Measurements from ENCODE around the gene CCM2.
"Not testable (repeated sequence)": the region's sequence is repeated elsewhere in the genome, so short reads cannot be mapped to it uniquely, and the experiment has no call there.

Gene CCM2

DNA sequence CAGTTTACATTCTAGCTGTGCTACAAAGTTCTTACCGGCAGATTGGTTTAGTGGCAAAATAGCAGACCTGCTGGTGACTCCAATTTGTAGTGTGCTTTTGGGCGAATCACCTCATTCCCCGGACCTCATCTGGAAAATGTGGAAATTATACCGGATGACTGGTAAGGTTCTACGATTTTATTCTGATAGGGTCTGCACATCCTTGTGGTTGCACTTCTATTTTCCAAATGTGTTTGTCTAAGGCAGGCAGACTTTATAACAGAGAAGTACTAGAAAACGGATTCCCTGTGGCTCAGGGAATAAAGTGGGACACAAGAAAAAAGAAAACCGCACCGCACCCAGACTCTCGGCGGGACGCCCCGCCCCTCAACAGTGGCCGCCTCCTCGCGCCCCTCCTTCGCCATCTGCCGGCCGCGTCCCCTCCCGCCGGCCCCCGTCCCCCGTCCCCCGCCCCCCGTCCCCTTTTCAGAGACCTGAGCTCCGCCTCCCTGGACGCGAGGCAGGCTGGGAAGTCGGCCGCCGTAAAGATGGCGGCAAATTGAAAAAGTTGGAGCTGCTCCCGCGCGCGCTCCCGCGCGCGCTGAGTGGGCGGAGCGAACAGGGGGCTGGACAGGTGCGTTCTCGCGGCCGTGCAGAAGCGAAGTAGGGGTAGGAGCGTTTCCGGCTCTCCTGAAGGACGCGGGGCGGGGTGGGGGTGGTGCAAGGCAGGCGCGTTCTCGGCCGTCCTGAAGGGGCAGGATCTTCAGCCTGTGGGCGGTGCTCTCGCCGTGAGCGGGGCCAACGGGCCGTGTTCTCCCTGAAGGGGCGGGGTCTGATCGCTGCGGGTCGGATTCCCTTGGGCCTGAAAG, 532 bp upstream of the CCM2 start:
- DNase-seq (ENCODE audit: low read depth in 2 of 2): peak; percentile 98

DNA sequence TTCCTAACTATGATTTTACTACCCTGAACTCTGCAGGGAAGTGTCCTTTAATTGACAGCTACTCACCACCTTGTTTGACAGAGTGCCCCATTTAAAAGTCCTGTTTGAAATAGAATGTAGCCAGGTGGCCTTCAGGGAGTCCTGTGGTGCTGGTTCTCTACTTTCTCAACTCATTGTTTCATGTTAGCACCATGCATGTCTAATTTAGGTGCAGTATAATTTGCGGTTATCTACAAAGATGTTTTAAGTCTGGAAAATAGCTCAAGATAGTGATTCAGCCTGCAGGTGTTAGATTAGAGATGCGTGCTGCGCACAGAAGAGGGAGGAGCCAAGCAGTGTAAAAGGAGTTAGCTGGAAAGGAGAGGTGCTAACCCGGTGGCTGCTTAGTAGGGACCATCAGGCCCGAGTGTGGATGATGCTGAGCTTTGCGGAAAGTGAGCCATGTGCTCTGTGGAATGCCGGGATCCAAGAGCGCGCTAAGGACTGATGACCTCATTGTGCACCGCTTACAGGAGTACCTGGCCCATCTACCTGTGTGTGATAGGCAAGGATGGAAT, 1.2 kb downstream of the CCM2 start:
- DNase-seq (ENCODE audit: low read depth in 2 of 2): no peak

DNA sequence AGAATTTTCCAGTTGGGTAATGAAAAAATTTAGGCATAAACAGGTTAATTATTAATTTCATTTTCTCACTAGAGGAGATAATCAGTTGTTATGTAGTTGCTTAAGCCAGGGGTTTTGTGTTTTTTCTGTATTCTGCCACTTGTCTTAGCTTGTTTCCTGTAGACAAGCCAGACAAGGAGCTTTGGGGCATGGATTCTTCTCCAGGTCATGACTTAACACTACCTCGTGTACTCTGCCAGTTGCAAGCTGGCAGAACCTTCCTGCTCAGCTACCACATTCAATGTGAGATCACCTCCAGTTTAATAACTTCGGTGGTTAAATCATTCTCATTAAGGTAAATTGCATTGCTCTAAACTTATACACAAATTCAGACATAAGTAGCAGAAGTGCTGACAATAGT, 1.8 kb downstream of the CCM2 start:
- no peak for DNase-seq (ENCODE audit: low read depth in 2 of 2)

DNA sequence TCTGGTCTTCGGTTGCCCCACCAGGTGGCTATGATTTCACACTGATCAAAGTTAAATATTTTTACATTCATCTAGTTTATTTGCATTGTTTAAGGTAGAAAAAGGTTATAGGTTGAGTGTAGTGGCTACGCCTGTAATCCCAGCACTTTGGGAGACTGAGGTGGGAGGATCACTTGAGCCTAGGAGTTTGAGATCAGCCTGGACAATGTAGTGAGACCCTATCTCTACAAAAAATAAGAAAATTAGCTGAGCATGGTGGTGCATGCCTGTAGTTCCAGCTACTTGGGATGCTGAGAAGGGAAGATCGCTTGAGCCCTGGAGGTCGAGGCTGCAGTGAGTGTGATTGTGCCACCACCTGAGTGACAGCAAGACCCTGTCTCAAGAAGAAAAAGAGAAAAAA, 3.8 kb downstream of the CCM2 start:
- DNase-seq (ENCODE audit: low read depth in 2 of 2): no peak

DNA sequence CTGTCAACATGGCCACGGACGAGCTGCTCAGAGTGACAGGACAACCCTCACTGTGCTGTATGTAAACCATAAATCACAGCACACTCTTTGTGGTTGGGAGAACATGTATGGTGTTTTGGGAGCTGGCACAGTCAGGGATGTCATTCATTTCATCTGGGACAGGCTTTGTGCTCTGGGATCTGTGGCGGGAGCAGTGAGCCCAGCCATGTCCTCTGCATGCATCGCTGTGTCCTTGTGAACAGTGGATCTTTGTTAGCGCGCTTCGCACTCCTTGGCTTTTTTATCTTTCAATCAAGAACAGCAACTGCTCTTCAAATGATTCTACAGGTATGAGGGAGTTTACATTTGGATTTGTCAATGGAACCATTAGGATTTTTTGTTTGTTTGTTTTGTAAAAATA, 7.1 kb downstream of the CCM2 start:
- DNase-seq (ENCODE audit: low read depth in 2 of 2): no peak

DNA sequence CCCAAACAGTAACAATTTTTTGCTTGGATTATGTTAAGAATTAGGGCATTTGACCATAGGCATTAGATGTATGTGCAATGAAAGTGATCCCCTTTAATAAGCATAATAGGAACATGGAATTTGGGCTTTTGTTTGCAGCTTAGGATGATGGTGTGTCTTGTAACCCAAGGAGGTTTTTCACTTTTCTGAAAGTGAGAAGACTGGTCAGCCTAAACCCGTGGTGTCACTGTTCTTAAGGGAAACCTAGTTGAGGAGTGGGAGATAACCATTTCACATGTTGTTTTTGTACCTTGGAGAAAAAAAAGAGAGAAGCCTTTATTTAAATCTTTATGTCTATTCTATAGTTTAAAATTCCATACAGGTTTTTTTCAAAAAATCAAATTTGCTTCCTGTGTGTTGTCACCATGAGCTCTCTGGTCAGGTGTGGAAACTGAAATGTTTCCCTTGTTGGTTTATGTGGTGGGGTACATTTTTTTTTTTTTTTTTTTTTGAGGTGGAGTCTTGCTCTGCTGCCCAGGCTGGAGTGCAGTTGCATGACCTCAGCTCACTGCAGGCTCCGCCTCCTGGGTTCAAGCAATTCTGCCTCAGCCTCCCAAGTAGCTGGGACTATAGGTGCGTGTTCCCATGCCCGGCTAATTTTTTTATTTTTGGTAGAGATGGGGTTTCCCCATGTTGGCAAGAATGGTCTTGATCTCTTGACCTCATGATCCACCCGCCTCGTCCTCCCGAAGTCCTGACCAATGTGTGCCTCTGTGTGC, 7.7 kb downstream of the CCM2 start:
- no peak for DNase-seq (ENCODE audit: low read depth in 2 of 2)

DNA sequence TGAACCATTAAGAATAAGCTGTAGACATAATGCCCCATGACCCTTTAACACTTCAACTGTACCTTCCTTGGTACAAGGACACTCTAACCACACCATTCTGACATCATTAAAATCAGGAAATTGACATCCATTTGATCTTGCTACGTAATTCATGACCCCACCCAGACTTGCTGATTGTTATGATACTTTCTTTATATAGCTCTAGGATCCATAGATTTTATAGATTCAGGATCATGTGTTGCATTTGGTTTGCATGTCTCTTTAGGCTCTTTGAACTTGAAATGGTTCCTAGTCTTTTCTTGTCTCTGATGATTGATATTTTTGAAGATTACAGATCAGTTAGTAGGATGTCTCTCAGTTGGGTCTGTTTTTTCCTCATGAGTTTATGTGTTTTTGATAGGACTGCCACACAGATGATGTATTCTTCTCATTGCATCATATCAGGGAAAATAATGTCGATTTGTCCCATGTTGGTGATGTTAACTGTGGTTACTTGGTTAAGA, 13.5 kb downstream of the CCM2 start:
- DNase-seq (ENCODE audit: low read depth in 2 of 2): no peak

DNA sequence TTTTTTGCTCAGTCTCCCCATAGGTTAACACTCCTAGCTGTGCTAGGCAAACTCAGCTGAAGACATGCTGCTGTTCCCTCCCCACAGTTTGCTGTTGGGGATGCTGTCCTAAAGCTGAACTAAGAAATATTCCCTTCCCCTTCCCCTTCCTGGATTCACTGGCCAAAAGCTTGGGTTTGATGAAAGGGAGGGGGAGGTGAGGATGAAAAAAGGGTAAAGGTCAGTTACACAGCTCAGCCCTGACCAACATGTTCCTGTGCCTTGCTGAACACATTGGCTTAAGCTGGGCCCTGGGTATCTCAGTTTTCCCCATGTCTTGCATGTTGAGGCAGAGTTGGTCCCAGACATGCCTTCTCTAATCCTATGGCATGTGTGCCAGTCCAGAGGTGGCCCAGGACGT, 15.3 kb downstream of the CCM2 start:
- DNase-seq (ENCODE audit: low read depth in 2 of 2): no peak

DNA sequence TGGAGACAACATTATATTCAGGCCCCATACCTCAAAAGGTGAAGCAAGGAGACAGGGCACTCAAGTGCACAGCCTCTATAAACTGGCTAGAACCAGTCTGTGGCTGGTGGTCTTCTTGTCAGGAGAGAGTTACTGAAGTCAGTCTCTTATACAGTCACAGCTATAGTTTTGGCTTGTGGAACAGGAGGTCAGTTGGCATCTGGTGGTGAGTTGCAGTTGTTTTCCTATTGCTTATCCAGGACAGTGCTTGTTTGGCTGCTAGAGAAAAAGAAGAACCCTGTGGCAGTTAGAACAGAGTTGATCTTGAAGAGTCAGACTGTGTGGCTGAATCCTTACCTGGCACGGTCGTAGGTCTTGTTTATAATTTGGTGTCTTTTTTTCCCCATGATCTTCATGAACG, 17.3 kb downstream of the CCM2 start:
- DNase-seq (ENCODE audit: low read depth in 2 of 2): no peak

DNA sequence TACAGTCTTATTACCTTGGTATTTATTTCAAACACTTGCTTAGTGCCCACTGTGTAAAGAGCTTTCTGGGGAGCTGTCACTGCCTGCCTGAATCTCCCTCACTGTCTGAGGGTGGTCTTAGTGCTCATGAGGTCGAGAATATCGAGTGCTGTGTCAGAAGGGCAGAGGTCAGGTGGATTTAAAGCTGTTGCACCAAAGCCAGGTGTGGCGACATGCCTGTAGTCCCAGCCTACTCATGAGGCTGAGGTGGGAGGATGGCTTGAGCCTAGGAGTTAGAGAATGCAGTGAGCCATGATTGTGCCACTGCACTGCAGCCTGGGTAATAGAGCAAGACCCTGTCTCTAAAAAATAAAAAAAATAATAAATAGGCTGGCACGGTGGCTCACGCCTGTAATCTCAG, 20.9 kb downstream of the CCM2 start:
- DNase-seq (ENCODE audit: low read depth in 2 of 2): no peak

DNA sequence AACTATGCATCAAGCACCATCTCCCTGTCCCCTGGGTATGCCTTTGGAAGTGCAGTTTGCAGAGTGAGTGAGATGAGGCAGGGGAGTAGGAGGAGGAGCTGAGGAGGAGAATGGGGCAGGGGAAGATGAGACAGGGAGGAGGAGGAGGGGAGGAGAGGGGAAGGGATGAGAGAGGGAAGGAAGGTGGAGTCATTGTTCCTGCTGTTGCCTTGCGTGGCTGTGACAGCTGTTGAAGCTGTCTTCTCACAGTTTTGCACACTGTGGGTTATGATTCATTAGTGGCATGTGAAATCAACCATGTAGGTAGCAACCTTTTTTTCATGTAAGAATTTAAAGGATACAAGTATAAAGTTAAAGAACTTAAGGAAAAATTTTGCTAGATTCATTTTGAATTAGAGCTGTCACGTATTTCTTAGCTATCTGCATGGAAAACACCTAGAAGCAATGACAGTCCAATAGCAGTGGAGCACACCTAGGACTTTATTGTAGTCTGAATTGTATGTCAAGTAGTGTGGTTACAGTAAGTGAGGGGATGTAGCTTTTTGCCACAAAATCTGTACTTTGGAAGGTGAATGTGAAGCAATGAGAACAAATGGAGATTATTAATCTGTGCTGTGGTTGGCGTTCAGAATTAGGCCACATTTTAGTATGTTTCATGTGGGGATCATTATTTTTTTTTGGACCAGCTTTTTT, 21.7 kb downstream of the CCM2 start:
- no peak for DNase-seq (ENCODE audit: low read depth in 2 of 2)

DNA sequence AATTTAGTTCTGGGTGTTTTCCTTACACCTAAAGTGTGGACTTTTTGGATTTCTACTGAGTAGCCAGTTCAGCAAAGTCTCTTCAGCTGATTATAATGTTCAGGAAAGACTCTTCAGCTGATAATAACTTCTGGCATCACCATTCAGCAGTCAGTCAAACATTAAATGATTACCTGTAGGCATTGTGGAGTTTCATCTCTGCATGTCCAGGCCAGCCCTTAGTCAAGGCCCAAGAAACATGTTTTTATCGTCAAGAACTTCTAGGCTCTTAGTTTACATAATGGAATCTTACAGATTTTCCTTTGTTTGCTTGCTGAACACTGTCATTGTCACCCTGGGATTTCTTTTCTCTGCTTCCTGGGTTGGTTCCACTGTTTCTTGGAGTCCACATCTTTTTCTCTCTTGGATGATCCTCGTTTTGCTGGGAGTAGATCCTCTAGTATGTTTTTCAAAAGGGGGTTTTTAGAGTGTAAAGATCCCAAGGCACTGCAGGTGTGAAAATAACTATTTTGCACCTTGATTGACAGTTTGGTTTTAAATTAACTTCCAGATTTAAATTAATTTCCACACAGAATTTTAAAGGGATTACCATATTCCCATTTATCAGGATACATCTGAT, 24.2 kb downstream of the CCM2 start:
- DNase-seq (ENCODE audit: low read depth in 2 of 2): no peak

DNA sequence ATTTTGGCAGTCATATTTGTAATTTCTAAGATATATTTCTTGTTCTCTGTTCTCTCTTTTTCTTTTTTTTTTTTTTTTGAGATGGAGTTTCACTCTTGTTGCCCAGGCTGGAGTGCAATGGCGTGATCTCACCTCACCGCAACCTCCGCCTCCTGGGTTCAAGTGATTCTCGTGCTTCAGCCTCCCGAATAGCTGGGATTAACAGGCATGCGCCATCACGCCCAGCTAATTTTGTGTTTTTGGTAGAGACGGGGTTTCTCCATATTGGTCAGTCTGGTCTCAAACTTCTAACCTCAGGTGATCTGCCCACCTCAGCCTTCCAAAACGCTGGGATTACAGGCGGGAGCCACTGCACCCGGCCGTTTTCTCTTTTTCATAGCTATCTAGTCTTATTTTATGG, 25.5 kb downstream of the CCM2 start:
- not testable (repeated sequence) for DNase-seq (ENCODE audit: low read depth in 2 of 2)

DNA sequence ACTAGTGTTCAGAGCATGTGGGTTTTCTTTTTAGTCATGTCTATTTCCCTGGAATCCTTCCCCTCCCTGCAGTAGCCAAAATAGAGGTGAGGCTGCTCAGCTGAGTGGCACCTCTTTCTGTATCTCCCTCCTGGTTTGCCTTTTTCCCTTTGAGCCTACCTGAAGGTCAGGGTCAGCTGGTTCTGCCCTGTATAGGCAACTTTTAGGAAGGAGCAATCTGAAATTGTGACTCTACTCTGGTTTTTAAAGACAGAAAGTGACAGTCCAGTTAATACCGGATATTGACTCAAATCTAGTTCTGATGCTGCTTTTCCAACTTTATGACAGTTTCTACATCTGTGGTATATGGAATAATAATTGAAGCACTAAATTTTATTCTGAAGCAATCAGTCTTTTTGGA, 26.0 kb downstream of the CCM2 start:
- DNase-seq (ENCODE audit: low read depth in 2 of 2): no peak

DNA sequence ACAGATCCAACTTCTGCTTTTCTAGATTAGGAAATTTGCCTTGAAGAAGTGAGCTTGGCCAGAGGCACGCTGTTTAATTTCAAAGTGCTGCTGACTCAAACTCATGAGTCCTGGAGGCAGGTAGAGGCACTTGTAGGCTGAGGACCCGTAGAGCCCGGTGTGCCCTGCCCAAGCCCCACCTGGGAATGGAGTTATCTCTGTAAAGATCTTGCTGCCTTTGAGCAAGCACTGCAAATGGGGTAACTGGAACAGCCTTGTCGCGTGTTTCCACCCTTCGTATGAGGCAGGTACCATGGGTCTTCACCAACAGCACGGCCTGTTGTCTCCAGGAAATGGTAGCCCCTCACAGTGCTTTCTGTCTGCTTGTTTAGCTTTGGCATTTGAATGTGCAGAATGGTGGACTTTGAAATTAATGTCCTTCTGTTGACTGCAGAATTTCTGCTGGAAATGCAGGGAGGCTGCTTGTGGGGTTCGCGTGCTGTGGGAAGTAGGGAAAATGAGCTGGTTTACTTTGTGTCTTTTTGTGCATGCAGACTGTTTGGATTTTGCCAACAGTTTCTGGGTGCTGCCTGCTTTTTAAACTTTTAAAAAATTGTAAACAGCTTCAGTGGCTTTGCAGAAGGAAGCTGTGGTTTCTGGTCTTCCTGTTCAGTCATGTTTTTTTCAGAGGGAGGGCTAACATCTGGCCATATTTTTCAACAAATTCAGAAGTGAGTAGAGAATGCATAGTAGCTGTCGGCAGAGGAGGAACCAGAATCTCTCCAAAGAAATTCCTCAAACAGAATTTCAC, 27.2 kb downstream of the CCM2 start:
- DNase-seq (ENCODE audit: low read depth in 2 of 2): peak in 1 of 2 experiments; percentile 9

DNA sequence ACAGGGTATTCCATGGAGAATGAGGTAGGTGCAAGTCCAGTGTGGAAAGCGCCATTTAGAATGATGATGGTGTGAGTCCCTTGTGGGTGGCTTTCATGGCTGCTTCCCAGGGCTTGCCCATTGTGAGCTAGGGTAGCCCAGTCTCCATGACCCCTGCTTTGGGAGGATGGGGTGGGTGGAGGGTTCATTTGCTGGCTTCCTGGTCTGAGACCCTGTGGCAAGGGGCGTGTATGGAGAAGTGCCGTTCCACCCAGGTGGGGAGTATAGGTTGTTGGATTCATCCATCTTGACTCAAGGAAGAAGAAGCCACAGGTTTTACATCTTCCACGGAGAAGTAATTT, 27.7 kb downstream of the CCM2 start:
- DNase-seq (ENCODE audit: low read depth in 2 of 2): no peak

DNA sequence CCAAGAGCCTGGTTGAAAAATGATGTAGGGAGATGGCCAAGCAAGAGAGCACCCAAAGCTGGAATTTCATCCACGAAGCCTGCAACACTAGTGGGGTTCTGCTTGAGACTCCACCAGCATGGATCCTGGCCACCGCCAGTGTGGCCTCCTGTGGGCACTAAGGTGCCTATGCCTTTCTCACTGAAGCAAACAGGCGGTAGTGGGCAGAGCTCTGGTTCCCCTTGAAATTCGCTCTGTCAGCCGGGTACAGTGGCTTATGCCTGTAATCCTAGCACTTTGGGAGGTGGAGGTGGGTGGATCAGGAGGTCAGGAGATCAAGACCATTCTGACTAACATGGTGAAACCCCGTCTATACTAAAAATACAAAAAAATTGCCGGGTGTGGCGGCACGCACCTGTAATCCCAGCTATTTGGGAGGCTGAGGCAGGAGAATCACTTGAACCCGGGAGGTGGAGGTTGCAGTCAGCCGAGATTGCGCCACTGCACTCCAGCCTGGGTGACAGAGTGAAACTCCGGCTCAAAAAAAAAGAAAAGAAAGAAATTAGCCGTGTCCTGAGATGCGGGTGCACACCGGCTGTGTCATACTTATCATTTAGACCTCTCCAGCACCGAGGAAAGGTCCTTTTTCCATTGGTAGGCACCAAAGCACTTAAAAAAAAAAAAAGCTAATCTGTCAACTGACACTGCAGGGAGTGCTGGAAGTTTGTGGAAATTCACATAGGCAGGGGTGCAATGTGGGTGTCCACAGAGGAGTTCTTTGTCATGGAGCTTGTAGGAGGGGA, 28.3 kb downstream of the CCM2 start:
- no peak for DNase-seq (ENCODE audit: low read depth in 2 of 2)

DNA sequence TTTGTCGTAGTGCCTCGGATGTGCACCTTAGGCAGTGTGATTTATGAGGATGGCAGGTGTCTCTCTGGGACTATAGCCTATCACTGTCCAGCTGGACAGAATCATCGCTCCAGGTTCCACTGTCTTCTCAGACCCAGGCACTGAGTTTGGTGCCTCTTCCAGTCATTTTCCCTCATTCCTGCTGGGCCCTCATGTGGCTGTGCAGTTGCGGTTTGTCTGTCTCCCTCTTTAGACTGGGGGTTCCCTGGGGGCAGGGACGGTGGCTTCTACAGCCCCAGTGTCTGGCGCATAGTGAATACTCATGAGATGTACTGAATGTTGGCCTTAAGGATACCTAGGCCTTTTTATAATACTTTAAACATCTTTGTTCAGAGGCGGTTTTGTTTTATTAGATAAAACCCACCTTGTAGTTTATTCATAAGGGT, 28.9 kb downstream of the CCM2 start:
- no peak for DNase-seq (ENCODE audit: low read depth in 2 of 2)

DNA sequence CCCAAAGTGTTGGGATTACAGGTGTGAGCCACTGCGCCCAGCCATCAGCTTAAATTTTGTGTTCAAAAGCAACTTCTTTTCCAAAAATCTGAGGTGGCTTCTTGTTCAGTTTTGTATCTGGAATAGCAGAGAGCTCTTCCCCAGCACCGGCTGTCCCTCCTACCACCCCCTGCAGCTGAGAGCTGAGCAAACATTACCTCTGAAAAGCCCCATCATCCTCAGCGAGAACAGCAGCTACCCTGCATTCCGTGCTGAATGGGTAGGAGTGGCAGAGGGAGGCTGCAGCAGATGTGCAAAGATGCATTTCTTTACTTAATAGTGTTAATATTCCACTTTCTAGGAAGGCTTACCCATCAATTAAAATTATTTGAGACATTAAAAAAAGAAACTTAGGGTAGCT, 31.8 kb downstream of the CCM2 start:
- DNase-seq (ENCODE audit: low read depth in 2 of 2): no peak

DNA sequence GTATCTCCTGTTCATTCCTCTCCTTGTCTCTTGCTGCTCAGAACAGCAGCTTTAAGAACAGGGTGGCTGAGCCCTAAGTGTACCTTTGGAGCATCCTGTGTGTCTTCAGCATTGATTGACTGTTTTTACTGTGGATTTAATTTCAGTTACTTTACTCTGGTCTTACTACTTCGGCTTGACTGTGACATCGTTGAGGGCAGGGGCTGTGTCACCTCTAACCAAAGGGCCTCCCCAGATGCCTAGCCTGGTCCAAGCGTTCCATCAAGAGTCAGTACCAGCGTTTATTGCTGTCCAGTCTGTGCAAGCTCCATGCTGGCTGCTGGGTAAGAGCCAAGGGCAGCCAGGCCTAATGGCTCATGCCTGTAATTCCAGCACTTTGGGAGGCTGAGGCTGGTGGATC, 32.4 kb downstream of the CCM2 start:
- no peak for DNase-seq (ENCODE audit: low read depth in 2 of 2)

Measured in fibroblast of skin of left biceps (primary cell).